Trophoblast cell (in vitro differentiated cells and primary cell): Measurements from ENCODE around the gene DNAI2.

Experiments used
- DNase-seq, 2 donors: peaks; one replicate each; pipeline ENCODE4 v3.0.0-alpha.2; 2016
- H2AFZ ChIP-seq: 2 replicates; pipeline ENCODE4 v1.6.1; 2013; ENCODE audit warnings: low read length, moderate library complexity, mild to moderate bottlenecking; ENCODE audit not compliant: insufficient read depth, poor library complexity
- H2AK5ac ChIP-seq: 2 replicates; pipeline ENCODE4 v1.6.1; 2013; ENCODE audit warnings: mild to moderate bottlenecking, low read length
- H2BK120ac ChIP-seq: 2 replicates; pipeline ENCODE4 v1.6.1; 2013; ENCODE audit warnings: low read length, mild to moderate bottlenecking, moderate library complexity; ENCODE audit not compliant: insufficient read depth, poor library complexity
- H2BK12ac ChIP-seq: 2 replicates; pipeline ENCODE4 v1.6.1; 2013; ENCODE audit warnings: mild to moderate bottlenecking, low read length, moderate library complexity
- H2BK5ac ChIP-seq: 2 replicates; pipeline ENCODE4 v1.6.1; 2013; ENCODE audit warnings: low read length, low read depth, moderate library complexity, mild to moderate bottlenecking; ENCODE audit not compliant: poor library complexity
- H3K14ac ChIP-seq: 2 replicates; pipeline ENCODE4 v1.6.1; 2013; ENCODE audit warnings: mild to moderate bottlenecking, low read length
- H3K18ac ChIP-seq: 2 replicates; pipeline ENCODE4 v1.6.1; 2013; ENCODE audit warnings: mild to moderate bottlenecking, low read length
- H3K23ac ChIP-seq: 2 replicates; pipeline ENCODE4 v1.6.1; 2013; ENCODE audit warnings: low read length
- H3K27ac ChIP-seq: 2 replicates; pipeline ENCODE4 v1.5.1; 2013; ENCODE audit warnings: low read depth, mild to moderate bottlenecking, inconsistent platforms, low read length, moderate library complexity
- H3K27me3 ChIP-seq: 2 replicates; pipeline ENCODE4 v1.6.1; 2013; ENCODE audit warnings: inconsistent platforms, mild to moderate bottlenecking, low read length, moderate library complexity; ENCODE audit not compliant: insufficient read depth
- H3K36me3 ChIP-seq, 2 experiments: 1 replicate in 1 of 2; 2 replicates in 1 of 2; pipeline ENCODE4 v1.6.1; 2013; ENCODE audit warnings: low read length in 2 of 2, mild to moderate bottlenecking in 2 of 2, moderate library complexity in 1 of 2; ENCODE audit not compliant: insufficient read depth in 2 of 2, control insufficient read depth in 1 of 2
- H3K4ac ChIP-seq: 2 replicates; pipeline ENCODE4 v1.6.1; 2013; ENCODE audit warnings: low read depth, mild to moderate bottlenecking, low read length, moderate library complexity
- H3K4me1 ChIP-seq, 2 experiments: 1 replicate in 1 of 2; 2 replicates in 1 of 2; pipeline ENCODE4 v1.6.1; 2013; ENCODE audit warnings: low read length in 2 of 2, mild to moderate bottlenecking in 2 of 2, moderate library complexity in 1 of 2; ENCODE audit not compliant: insufficient read depth in 2 of 2, control insufficient read depth in 1 of 2
- H3K4me2 ChIP-seq: 2 replicates; pipeline ENCODE4 v1.6.1; 2013; ENCODE audit warnings: inconsistent platforms, mild to moderate bottlenecking, low read length, moderate library complexity
- H3K4me3 ChIP-seq: 2 replicates; pipeline ENCODE4 v1.5.1; 2013; ENCODE audit warnings: mild to moderate bottlenecking, low read depth, low read length, inconsistent platforms
- H3K79me1 ChIP-seq: one replicate; pipeline ENCODE4 v1.6.1; 2013; ENCODE audit warnings: low read length
- H3K79me2 ChIP-seq: 2 replicates; pipeline ENCODE4 v1.6.1; 2013; ENCODE audit warnings: low read length, mild to moderate bottlenecking; ENCODE audit not compliant: control insufficient read depth, insufficient read depth, poor library complexity
- H3K9ac ChIP-seq: 2 replicates; pipeline ENCODE4 v1.6.1; 2013; ENCODE audit warnings: mild to moderate bottlenecking, low read length
- H3K9me3 ChIP-seq: 2 replicates; pipeline ENCODE4 v1.6.1; 2013; ENCODE audit warnings: low read depth, mild to moderate bottlenecking, control low read depth, inconsistent platforms, low read length; ENCODE audit not compliant: insufficient read depth
- H4K12ac ChIP-seq: 2 replicates; pipeline ENCODE4 v1.6.1; 2013; ENCODE audit warnings: low read depth, mild to moderate bottlenecking, low read length, moderate library complexity
- H4K8ac ChIP-seq: 2 replicates; pipeline ENCODE4 v1.6.1; 2013; ENCODE audit warnings: low read depth, mild to moderate bottlenecking, low read length, moderate library complexity
- H4K91ac ChIP-seq: one replicate; pipeline ENCODE4 v1.6.1; 2013; ENCODE audit warnings: low read depth, mild to moderate bottlenecking, low read length, moderate library complexity
- WGBS: extraction: QIAGEN DNeasy Blood & Tissue Kit; methylation state at CpG from one replicate; pipeline ENCODE4 v1.1.7; 2013; ENCODE audit warnings: missing lambda C conversion rate; ENCODE audit not compliant: insufficient read length, insufficient coverage; ENCODE audit errors: extremely low coverage; 5-methylcytosine and 5-hydroxymethylcytosine counted together

The DNAI2 gene

DNA sequence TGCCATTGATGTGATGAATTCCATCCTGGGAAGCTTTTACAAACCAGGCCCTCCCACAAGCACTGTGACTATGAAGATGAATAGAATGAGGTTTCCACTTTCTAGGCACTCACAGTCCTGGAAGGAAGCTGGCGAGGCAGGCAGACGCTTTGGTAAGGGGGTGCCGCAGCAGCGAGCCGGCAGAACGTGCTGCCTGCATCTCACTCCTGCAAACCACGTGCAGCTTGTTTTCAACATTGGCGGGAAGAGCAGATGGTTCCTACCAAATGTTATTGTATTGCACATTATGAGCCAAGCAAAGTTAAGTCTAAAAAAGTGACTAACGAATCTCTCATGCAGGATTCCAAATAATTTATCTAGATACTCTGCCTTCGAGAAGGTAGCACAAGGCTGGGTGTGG is 3.7 kb upstream of the DNAI2 start:
- H3K27ac ChIP-seq: no peak overlapping the region
- H2AK5ac ChIP-seq: no peak overlapping the region
- H3K4ac ChIP-seq: no peak overlapping the region
- H4K12ac ChIP-seq: no peak overlapping the region
- H4K91ac ChIP-seq: no peak overlapping the region
- H3K4me2 ChIP-seq: no peak overlapping the region
- no peak overlapping the region for H3K9ac ChIP-seq
- H3K9me3 ChIP-seq: no peaks in the 10 kb centered on the region
- no peak overlapping the region for H3K23ac ChIP-seq
- no peak overlapping the region for H2BK5ac ChIP-seq
- H3K18ac ChIP-seq: no peak overlapping the region
- peaks cover 10% of the 10 kb centered on the region for H3K27me3 ChIP-seq
- WGBS: no CpG with 5 or more reads among the region's 10 CpGs
- no peak for DNase-seq
- peaks cover 0 to 2% of the 10 kb centered on the region in 2 experiments for H3K4me1 ChIP-seq
- H3K14ac ChIP-seq: no peak overlapping the region
- no peak overlapping the region for H2BK120ac ChIP-seq
- no peak overlapping the region for H2BK12ac ChIP-seq
- no peaks in the 10 kb centered on the region for H3K79me2 ChIP-seq
- no peak overlapping the region for H4K8ac ChIP-seq
- H3K4me3 ChIP-seq: no peak overlapping the region
- H3K36me3 ChIP-seq: no peaks in the 10 kb centered on the region
- no peak overlapping the region for H2AFZ ChIP-seq
- H3K79me1 ChIP-seq: no peaks in the 10 kb centered on the region

- Histone ChIP-seq H4K91ac (no peak overlapping the region), H3K79me1 (no peaks in the 10 kb centered on the region), H3K4me1 (peaks cover 0 to 2% of the 10 kb centered on the region in 2 experiments), H3K27ac (no peak overlapping the region), H3K9ac (no peak overlapping the region), H3K14ac (no peak overlapping the region), H3K27me3 (peaks cover 10% of the 10 kb centered on the region), H3K18ac (no peak overlapping the region), H2BK12ac (no peak overlapping the region), H2AFZ (no peak overlapping the region), H3K23ac (no peak overlapping the region), H3K4ac (no peak overlapping the region), H4K8ac (no peak overlapping the region), H3K79me2 (no peaks in the 10 kb centered on the region), H2BK120ac (no peak overlapping the region), H3K4me3 (no peak overlapping the region), H2BK5ac (no peak overlapping the region), H2AK5ac (no peak overlapping the region), H3K36me3 (no peaks in the 10 kb centered on the region), H4K12ac (no peak overlapping the region), H3K4me2 (no peak overlapping the region), H3K9me3 (no peaks in the 10 kb centered on the region)
- WGBS: no CpG with 5 or more reads among the region's 3 CpGs
- no peak for DNase-seq
Measured at GRCh38 chr17:74271281-74271680, 2.8 kb upstream of the DNAI2 start.

GRCh38 chr17:74271901-74272561 is 2.0 kb upstream of the DNAI2 start:
- WGBS: no CpG with 5 or more reads among the region's 13 CpGs
- H3K4me2 ChIP-seq: no peak overlapping the region
- H3K79me2 ChIP-seq: no peaks in the 10 kb centered on the region
- no peak overlapping the region for H2BK12ac ChIP-seq
- H3K36me3 ChIP-seq: no peaks in the 10 kb centered on the region
- no peak overlapping the region for H3K23ac ChIP-seq
- no peak overlapping the region for H3K4me3 ChIP-seq
- no peak overlapping the region for H2AK5ac ChIP-seq
- H3K14ac ChIP-seq: no peak overlapping the region
- DNase-seq: no peak
- H3K9ac ChIP-seq: no peak overlapping the region
- no peak overlapping the region for H2AFZ ChIP-seq
- H2BK120ac ChIP-seq: no peak overlapping the region
- no peak overlapping the region for H4K8ac ChIP-seq
- H4K91ac ChIP-seq: no peak overlapping the region
- peaks cover 10% of the 10 kb centered on the region for H3K27me3 ChIP-seq
- no peak overlapping the region for H3K27ac ChIP-seq
- no peak overlapping the region for H4K12ac ChIP-seq
- H3K9me3 ChIP-seq: no peaks in the 10 kb centered on the region
- H3K79me1 ChIP-seq: no peaks in the 10 kb centered on the region
- no peak overlapping the region for H3K4ac ChIP-seq
- H3K18ac ChIP-seq: no peak overlapping the region
- peaks cover 0 to 2% of the 10 kb centered on the region in 2 experiments for H3K4me1 ChIP-seq
- H2BK5ac ChIP-seq: no peak overlapping the region

DNA sequence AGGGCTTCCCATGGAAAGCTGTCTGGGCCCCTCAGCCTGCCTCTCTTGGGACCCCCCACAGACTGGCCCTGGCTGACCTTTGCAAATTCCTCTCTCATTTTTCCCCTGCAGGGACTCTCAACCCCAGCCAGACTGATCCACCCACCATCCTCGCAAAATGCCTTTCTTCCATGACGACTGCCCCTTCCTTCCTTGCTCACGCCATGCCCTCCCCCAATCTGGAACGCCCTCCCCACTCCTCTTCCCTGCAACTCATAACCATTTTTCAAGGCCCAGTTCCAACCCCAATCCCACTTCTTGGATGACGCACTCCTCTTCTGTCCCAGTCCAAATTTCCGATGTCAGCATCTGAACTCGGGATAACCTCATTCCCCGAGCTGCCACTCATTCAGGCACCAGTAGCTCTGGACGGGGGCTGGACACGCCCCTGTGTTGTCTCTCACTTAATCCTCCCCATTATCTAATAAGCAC is 1.3 kb upstream of the DNAI2 start:
- no CpG with 5 or more reads among the region's 10 CpGs for WGBS
- Histone ChIP-seq H2AK5ac (no peak overlapping the region), H3K79me2 (no peaks in the 10 kb centered on the region), H3K4me3 (no peak overlapping the region), H3K9ac (no peak overlapping the region), H3K18ac (no peak overlapping the region), H4K91ac (no peak overlapping the region), H3K79me1 (no peaks in the 10 kb centered on the region), H3K9me3 (no peaks in the 10 kb centered on the region), H2BK12ac (no peak overlapping the region), H4K8ac (no peak overlapping the region), H2AFZ (no peak overlapping the region), H4K12ac (no peak overlapping the region), H3K23ac (no peak overlapping the region), H3K4me2 (no peak overlapping the region), H3K27ac (no peak overlapping the region), H3K36me3 (no peaks in the 10 kb centered on the region), H3K27me3 (peaks cover 10% of the 10 kb centered on the region), H2BK120ac (no peak overlapping the region), H2BK5ac (no peak overlapping the region), H3K4me1 (peaks cover 0 to 2% of the 10 kb centered on the region in 2 experiments), H3K4ac (no peak overlapping the region), H3K14ac (no peak overlapping the region)
- no peak for DNase-seq
